ENCODE measurements around the gene COL26A1. TPM values are rescaled to one million over a fixed set of nuclear protein-coding genes. Genes with fewer than 3 reads are reported as not detected.

COL26A1 gene
- polyA plus RNA-seq, 1 donor from 2014 or later: 36.6 TPM

- no peaks in the 10 kb centered on the region for H3K9me2 ChIP-seq (ENCODE audit: insufficient read depth, low read length)
- H3K79me2 ChIP-seq (replicated peaks; ENCODE audit: insufficient read depth, low read length): no peaks in the 10 kb centered on the region
- no peak overlapping the region for H3K27ac ChIP-seq (ENCODE audit: low read length)
- H3K9ac ChIP-seq (ENCODE audit: low read length): no peak overlapping the region
- no peak overlapping the region for H3K4me3 ChIP-seq (ENCODE audit: low read length)
- no peaks in the 10 kb centered on the region for H3K9me3 ChIP-seq (ENCODE audit: low read length)
- no peak overlapping the region for H3K4me2 ChIP-seq (ENCODE audit: low read length)
- no peaks in the 10 kb centered on the region for H3F3A ChIP-seq (ENCODE audit: insufficient read depth, low read length, poor library complexity, severe bottlenecking)
- TF ChIP-seq, protein P1, sequence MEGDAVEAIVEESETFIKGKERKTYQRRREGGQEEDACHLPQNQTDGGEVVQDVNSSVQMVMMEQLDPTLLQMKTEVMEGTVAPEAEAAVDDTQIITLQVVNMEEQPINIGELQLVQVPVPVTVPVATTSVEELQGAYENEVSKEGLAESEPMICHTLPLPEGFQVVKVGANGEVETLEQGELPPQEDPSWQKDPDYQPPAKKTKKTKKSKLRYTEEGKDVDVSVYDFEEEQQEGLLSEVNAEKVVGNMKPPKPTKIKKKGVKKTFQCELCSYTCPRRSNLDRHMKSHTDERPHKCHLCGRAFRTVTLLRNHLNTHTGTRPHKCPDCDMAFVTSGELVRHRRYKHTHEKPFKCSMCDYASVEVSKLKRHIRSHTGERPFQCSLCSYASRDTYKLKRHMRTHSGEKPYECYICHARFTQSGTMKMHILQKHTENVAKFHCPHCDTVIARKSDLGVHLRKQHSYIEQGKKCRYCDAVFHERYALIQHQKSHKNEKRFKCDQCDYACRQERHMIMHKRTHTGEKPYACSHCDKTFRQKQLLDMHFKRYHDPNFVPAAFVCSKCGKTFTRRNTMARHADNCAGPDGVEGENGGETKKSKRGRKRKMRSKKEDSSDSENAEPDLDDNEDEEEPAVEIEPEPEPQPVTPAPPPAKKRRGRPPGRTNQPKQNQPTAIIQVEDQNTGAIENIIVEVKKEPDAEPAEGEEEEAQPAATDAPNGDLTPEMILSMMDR (IDR thresholded peaks at IDR 0.05; ENCODE audit: poor library complexity, severe bottlenecking): no peak
- TF ChIP-seq REST (IDR thresholded peaks at IDR 0.05; ENCODE audit: borderline replicate concordance): no peak
- no peaks in the 10 kb centered on the region for H4K20me1 ChIP-seq (ENCODE audit: insufficient read depth)
- H2AFZ ChIP-seq (ENCODE audit: low read depth, low read length): no peak overlapping the region
- no peaks in the 10 kb centered on the region for H3K36me3 ChIP-seq (ENCODE audit: insufficient read depth, low read length)
- no peaks in the 10 kb centered on the region for H3K27me3 ChIP-seq (ENCODE audit: insufficient read depth, low read depth, low read length)
These were observed 79.2 kb downstream of the COL26A1 start for GRCh38 chr7:101441890-101442289.

- no peak overlapping the region for H2AFZ ChIP-seq (ENCODE audit: low read depth, low read length)
- H3K27ac ChIP-seq (ENCODE audit: low read length): no peak overlapping the region
- H3K9me2 ChIP-seq (ENCODE audit: insufficient read depth, low read length): no peaks in the 10 kb centered on the region
- H4K20me1 ChIP-seq (ENCODE audit: insufficient read depth): no peaks in the 10 kb centered on the region
- no peaks in the 10 kb centered on the region for H3K9me3 ChIP-seq (ENCODE audit: low read length)
- H3K27me3 ChIP-seq (ENCODE audit: insufficient read depth, low read depth, low read length): no peaks in the 10 kb centered on the region
- H3K4me3 ChIP-seq (ENCODE audit: low read length): no peak overlapping the region
- H3K4me2 ChIP-seq (ENCODE audit: low read length): no peak overlapping the region
- H3F3A ChIP-seq (ENCODE audit: insufficient read depth, low read length, poor library complexity, severe bottlenecking): no peaks in the 10 kb centered on the region
- TF ChIP-seq POLR2AphosphoS5 (IDR thresholded peaks at IDR 0.05) (no peak), TAF1 (IDR thresholded peaks at IDR 0.05; ENCODE audit: low read depth) (no peak), EZH2 (IDR thresholded peaks at IDR 0.05; ENCODE audit: borderline replicate concordance, insufficient read depth, low read length, poor library complexity, severe bottlenecking) (no peak), SMC3 (conservative IDR thresholded peaks at IDR 0.05; ENCODE audit: poor library complexity) (no peak), RAD21 (conservative IDR thresholded peaks at IDR 0.05) (no peak), REST (IDR thresholded peaks at IDR 0.05; ENCODE audit: borderline replicate concordance) (no peak), MXI1 (conservative IDR thresholded peaks at IDR 0.05; ENCODE audit: poor library complexity, severe bottlenecking) (no peak), EP300 (conservative IDR thresholded peaks at IDR 0.05; ENCODE audit: poor library complexity, severe bottlenecking) (no peak)
- TF ChIP-seq, protein P1 (IDR thresholded peaks at IDR 0.05; ENCODE audit: poor library complexity, severe bottlenecking): no peak
- H3K79me2 ChIP-seq (replicated peaks; ENCODE audit: insufficient read depth, low read length): no peaks in the 10 kb centered on the region
- H3K36me3 ChIP-seq (ENCODE audit: insufficient read depth, low read length): no peaks in the 10 kb centered on the region
- no peak overlapping the region for H3K9ac ChIP-seq (ENCODE audit: low read length)
These were observed 79.9 kb downstream of the COL26A1 start for GRCh38 chr7:101442426-101443070.

Data from neural cell (in vitro differentiated cells).